HepG2 (cell line): ENCODE measurements around the gene RBP7. TPM values are rescaled to one million over a fixed set of nuclear protein-coding genes. Genes with fewer than 3 reads are reported as not detected.
"Not testable (repeated sequence)": the region's sequence is repeated elsewhere in the genome, so short reads cannot be mapped to it uniquely, and the experiment has no call there.

Source experiments
- ATAC-seq: fragments of 200-7000 bp; cut with Tn5 transposase; 3 replicates; pipeline ENCODE4 v1.9.1; 2020; ENCODE audit warnings: mild to moderate bottlenecking, moderate library complexity
- BruUV-seq: library from RNA; stranded (reverse); fragments of 400-500 nt; replicated peaks from 2 replicates; lab custom pipeline; 2021; lab: Mats Ljungman, UMichigan
- CTCF ChIA-PET: fragments of 300-600 bp; formaldehyde crosslinking; extraction: SDS; loops from one replicate; lab custom pipeline; 2021; ENCODE audit warnings: low total read pairs, inconsistent platforms, low intra/inter-chr PET ratio; lab: Yijun Ruan, JAX
- POLR2A ChIA-PET: fragments of 350-600 bp; sonication (Branson Sonifier 250); formaldehyde crosslinking; loops from one replicate; lab custom pipeline; 2020; ENCODE audit warnings: antibody characterized with exemption, inconsistent platforms; lab: Yijun Ruan, JAX
- DNase-seq: peaks from one replicate; pipeline ENCODE4 v3.0.0-alpha.2; 2015; ENCODE audit warnings: low spot score
- FAIRE-seq: peaks from 3 replicates; lab custom pipeline; 2011; peaks lifted over from hg19 to GRCh38; lab: Jason Lieb, UNC
- H2AFZ ChIP-seq: one replicate; pipeline ENCODE4 v1.6.1; 2011; ENCODE audit warnings: low read length, inconsistent platforms
- H3K27ac ChIP-seq: fragments of 300-600 bp; 3 replicates; pipeline ENCODE4 v1.8.0; 2011; ENCODE audit warnings: mixed run types, mild to moderate bottlenecking, mixed read lengths, low read length, inconsistent platforms; ENCODE audit not compliant: insufficient read depth; ENCODE audit errors: extremely low read length
- H3K27me3 ChIP-seq, 2 experiments: fragments of 200-600 bp in 1 of 2; 2 replicates in 1 of 2; 3 replicates in 1 of 2; pipeline versions ENCODE4 v1.6.0 to v1.8.0; 2011; ENCODE audit warnings: low read length in 2 of 2, mild to moderate bottlenecking in 2 of 2, moderate library complexity in 2 of 2, inconsistent platforms in 1 of 2; ENCODE audit not compliant: insufficient read depth in 2 of 2, control insufficient read depth in 1 of 2
- H3K36me3 ChIP-seq, 2 experiments: fragments of 200-600 bp in 1 of 2; replicated peaks in 1 of 2; 2 replicates in 1 of 2; 3 replicates in 1 of 2; pipeline versions ENCODE4 v1.5.1 to v1.8.0; 2011; ENCODE audit warnings: low read length in 2 of 2, inconsistent platforms in 1 of 2; ENCODE audit not compliant: insufficient read depth in 2 of 2, control insufficient read depth in 1 of 2
- H3K4me1 ChIP-seq: 2 replicates; pipeline ENCODE4 v1.5.1; 2012; ENCODE audit warnings: low read length, inconsistent platforms; ENCODE audit not compliant: insufficient read depth
- H3K4me2 ChIP-seq: 2 replicates; pipeline ENCODE4 v1.6.0; 2011; ENCODE audit warnings: low read depth, low read length, inconsistent platforms
- H3K4me3 ChIP-seq, 3 experiments: fragments of 200-600 bp in 1 of 3; sonication (generic), shearing (Covaris generic) in 1 of 3; replicated peaks in 1 of 3; 2 replicates each; pipeline ENCODE4 v1.5.1; 2011 to 2016; ENCODE audit warnings: low read length in 3 of 3, inconsistent platforms in 2 of 3, low read depth in 2 of 3, mild to moderate bottlenecking in 2 of 3, control low read depth in 1 of 3, mixed read lengths in 1 of 3; ENCODE audit not compliant: insufficient read depth in 1 of 3
- H3K79me2 ChIP-seq: one replicate; pipeline ENCODE4 v1.6.1; 2011; ENCODE audit warnings: low read length, inconsistent platforms; ENCODE audit not compliant: insufficient read depth
- H3K9ac ChIP-seq: 2 replicates; pipeline ENCODE4 v1.6.0; 2011; ENCODE audit warnings: mild to moderate bottlenecking, low read depth, low read length, inconsistent platforms; ENCODE audit not compliant: insufficient read depth
- H3K9me3 ChIP-seq: 2 replicates; pipeline ENCODE4 v1.5.1; 2012; ENCODE audit warnings: mild to moderate bottlenecking, low read length
- H4K20me1 ChIP-seq: 2 replicates; pipeline ENCODE4 v1.6.0; 2011; ENCODE audit warnings: inconsistent platforms, mild to moderate bottlenecking, low read length, moderate library complexity; ENCODE audit not compliant: insufficient read depth
- CHD2 ChIP-seq: IDR thresholded peaks from 2 replicates; pipeline ENCODE4 v1.6.1; 2011; ENCODE audit warnings: low read depth, low read length, improper control_type of control experiment
- LCORL ChIP-seq, 2 experiments: fragments of 450-650 bp in 1 of 2; sonication (generic) in 1 of 2; formaldehyde crosslinking in 1 of 2; IDR thresholded peaks; 2 replicates each; pipeline versions ENCODE4 v1.5.0 to v1.6.1; 2017 to 2020; ENCODE audit warnings: antibody characterized with exemption in 1 of 2, missing genetic modification reagents in 1 of 2
- ZNF121 ChIP-seq: sonication (generic); formaldehyde crosslinking; IDR thresholded peaks from 2 replicates; pipeline ENCODE4 v1.5.0; 2020; ENCODE audit warnings: mild to moderate bottlenecking, missing genetic modification reagents
- WGBS: methylation state at CpG from one replicate; pipeline ENCODE4 v1.1.6; 2017; ENCODE audit warnings: low lambda C conversion rate; 5-methylcytosine and 5-hydroxymethylcytosine counted together
- in situ Hi-C: cut with HindIII; loops from 2 replicates; pipeline ENCODE4 v1.10.0; 2017; ENCODE audit warnings: low pct_unique_long_range_greater_than_20kb; ENCODE audit not compliant: extremely low pct_ligation_motif_present
- intact Hi-C: fragments of 100-400 bp; cut with micrococcal nuclease; formaldehyde crosslinking; loops from one replicate; pipeline ENCODE4 v1.10.0; 2022; ENCODE audit not compliant: unreplicated experiment
- polyA plus RNA-seq, 8 experiments: library from polyadenylated mRNA; depleted of rRNA in 3 of 8; stranded (reverse) in 7 of 8; unstranded in 1 of 8; fragments of >200 nt; fragmentation: Illumina TruSeq in 4 of 8; extraction: Trizol in 4 of 8; gene quantifications; 2 replicates each; pipeline versions ENCODE4 v1.2.1 to v1.2.3, GENCODE V29; 2011 to 2016; ENCODE audit warnings: low read depth in 4 of 8, missing spikeins in 1 of 8, mixed read lengths in 1 of 8; ENCODE audit not compliant: insufficient read depth in 1 of 8
- total RNA-seq, 5 experiments: library from RNA; depleted of rRNA; stranded (reverse); fragments of >200 nt; fragmentation: Illumina TruSeq; extraction: Trizol; gene quantifications; 2 replicates each; pipeline ENCODE4 v1.2.3, GENCODE V29; 2016; ENCODE audit warnings: low read depth in 1 of 5

The RBP7 gene
- total and polyA plus RNA-seq, 2 of the 13 experiments (the other 11 are each of a cell fraction or from before 2014, with no cell fraction given), result 1.6 to 2.0 TPM

- H3K4me1 ChIP-seq, H2AFZ ChIP-seq, FAIRE-seq, BruUV-seq, H3K4me3 ChIP-seq, H3K79me2 ChIP-seq, H3K4me2 ChIP-seq, POLR2A ChIA-PET, DNase-seq, ATAC-seq, H3K9ac ChIP-seq, H3K9me3 ChIP-seq, intact Hi-C loops, in situ Hi-C loops, H3K36me3 ChIP-seq, CTCF ChIA-PET, H3K27me3 ChIP-seq, H3K27ac ChIP-seq, H4K20me1 ChIP-seq: not testable (repeated sequence)
- 65% methylated on average over 8 of the region's 8 CpGs for WGBS
- 0 out of 2 replicates have a peak, but pooled peaks have one; percentile 23 for TF ChIP-seq ZNF121
Observed at GRCh38 chr1:10005248-10005647, 8.2 kb downstream of the RBP7 start.

- ChIA-PET POLR2A (no interaction called here), CTCF (no interaction called here)
- no peaks in the 10 kb centered on the region for H3K36me3 ChIP-seq
- DNase-seq (no peak), ATAC-seq (no peak), FAIRE-seq (no peak)
- TF ChIP-seq LCORL (IDR thresholded peaks at IDR 0.05) (peak; percentile 63; the same call in 1 of the 2 replicates), LCORL (CRISPR knock-in tag; IDR thresholded peaks at IDR 0.05) (no peak), ZNF121 (peak; percentile 47; the same call in 1 of the 2 replicates), CHD2 (no peak)
- no TSS peak for BruUV-seq
- intact Hi-C loops (no loop called here), in situ Hi-C loops (no loop called here)
- no peak overlapping the region for H3K27ac ChIP-seq
- H3K4me2 ChIP-seq, result no peak overlapping the region
- H3K9ac ChIP-seq, result no peak overlapping the region
- H2AFZ ChIP-seq, result no peak overlapping the region
- H3K4me3 ChIP-seq, result no peak overlapping the region
- H3K4me1 ChIP-seq, result no peaks in the 10 kb centered on the region
- H3K9me3 ChIP-seq, result no peaks in the 10 kb centered on the region
- no peaks in the 10 kb centered on the region for H3K27me3 ChIP-seq
- H3K79me2 ChIP-seq, result no peaks in the 10 kb centered on the region
- no peaks in the 10 kb centered on the region for H4K20me1 ChIP-seq
- WGBS, result 59% methylated on average over 4 of the region's 4 CpGs
Observed at GRCh38 chr1:10007169-10007568, 10.1 kb downstream of the RBP7 start.
